HT1080 (cell line): ENCODE measurements around the gene TIMM13. TPM values are rescaled to one million over a fixed set of nuclear protein-coding genes. Genes with fewer than 3 reads are reported as not detected.
A peak's percentile ranks its signal among the peaks of the same experiment; 100 is the strongest.
"Not testable (repeated sequence)": the region's sequence is repeated elsewhere in the genome, so short reads cannot be mapped to it uniquely, and the experiment has no call there.

Experiments
- DNase-seq: peaks from one replicate; pipeline ENCODE4 v3.0.0-alpha.2; 2015; ENCODE audit warnings: low read depth
- total RNA-seq: library from RNA; depleted of rRNA; stranded (reverse); fragments of >200 nt; shearing (Covaris generic); gene quantifications from 2 replicates; pipeline ENCODE4 v1.2.3, GENCODE V29; 2014

Gene TIMM13
- total RNA-seq, 1 experiment from 2014 or later, result 124 TPM

GRCh38 chr19:2432131-2432848, 4.9 kb upstream of the TIMM13 start:
- DNase-seq, result no peak

GRCh38 chr19:2431318-2432055, 4.1 kb upstream of the TIMM13 start:
- no peak for DNase-seq

DNA sequence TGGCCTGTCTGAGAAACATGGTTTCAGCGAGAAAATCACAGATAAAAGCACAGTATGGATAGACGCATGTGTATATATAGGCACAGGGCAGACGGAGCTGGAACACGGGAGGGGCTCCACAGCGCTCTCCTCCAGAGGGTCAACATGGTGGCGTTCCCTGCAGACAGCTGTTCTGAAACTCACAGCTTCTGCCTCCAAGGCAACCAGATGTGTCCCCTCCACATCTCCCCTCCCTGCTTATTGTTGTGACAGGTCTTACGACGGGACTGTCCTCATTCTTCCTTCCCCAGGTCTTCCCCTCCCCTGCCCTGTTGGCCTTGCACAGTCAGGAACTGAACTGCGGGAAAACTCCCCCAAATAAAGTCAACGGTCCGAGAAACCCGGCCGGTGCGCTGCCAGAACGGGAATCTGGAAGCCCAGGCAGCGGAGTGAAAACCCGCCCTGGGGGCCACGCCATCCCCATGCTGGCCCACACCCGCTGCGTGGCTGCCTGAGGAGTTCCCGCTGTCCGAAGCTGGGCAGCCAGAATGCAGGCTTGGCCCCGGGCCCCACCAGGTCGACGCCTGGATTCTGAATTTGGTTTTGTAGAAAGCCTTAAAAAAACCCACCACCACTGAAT, 2.6 kb upstream of the TIMM13 start:
- DNase-seq, result no peak

- DNase-seq, result no peak
Measured at GRCh38 chr19:2428756-2429711, 1.6 kb upstream of the TIMM13 start.

DNA sequence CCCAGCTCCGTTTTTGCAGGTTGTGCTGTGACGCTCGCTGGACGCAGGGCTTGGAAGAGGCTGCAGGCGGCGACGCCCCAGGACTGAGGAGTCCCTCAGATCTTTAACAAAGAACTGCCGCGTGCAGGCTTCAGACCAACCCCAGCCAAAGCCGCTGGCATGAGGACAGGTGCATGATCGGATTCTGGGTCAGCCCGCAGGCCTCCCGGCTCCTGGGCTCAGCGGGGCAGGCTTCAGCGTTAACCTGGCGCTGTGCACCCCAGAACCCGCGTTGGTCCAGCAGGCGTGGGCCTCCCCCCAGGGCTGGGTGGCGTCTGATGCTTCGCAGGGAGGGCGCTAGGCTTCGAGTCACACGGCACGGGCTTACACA, 920 bp upstream of the TIMM13 start:
- DNase-seq, result no peak

DNA sequence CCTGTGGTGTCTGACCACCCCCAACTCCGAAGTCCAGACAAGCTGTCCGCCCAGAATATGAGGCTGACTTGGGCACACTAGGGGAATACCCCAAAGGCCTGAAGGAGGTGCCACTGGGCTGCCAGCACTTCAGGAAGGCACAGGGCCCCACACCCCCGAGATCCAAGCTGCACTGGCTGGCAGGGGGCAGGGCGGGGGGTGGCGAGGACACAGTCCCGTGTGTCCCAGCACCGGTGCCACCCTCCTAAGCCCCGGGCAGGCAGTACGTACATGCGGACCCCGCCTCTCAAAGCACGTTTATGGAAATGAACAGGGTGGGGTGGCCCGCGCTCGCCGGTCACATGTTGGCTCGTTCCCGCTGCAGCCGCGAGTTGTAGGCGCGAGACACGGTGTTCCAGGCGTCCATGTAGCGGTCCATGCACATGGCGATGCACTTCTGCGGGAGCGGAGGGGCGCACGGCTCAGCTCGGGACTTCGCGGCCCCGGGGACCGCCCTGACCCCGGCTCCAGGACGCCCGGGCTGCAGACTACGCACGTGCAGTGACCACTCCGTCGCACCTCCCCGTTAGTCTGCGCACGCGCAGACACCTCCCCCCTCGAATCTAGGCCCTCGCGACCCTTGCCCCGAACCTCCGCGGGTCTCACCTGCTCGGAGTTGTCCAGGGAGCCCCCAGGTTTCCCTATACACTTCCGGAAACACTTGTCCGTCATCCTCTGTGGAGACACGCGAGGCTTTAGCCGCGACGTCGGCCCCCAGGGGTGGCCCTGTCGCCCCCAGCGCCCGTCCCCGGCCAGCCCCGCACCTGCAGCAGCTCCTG, 566 bp downstream of the TIMM13 start:
- peak; percentile 58 for DNase-seq

GRCh38 chr19:2425622-2426581, 1.5 kb downstream of the TIMM13 start:
- DNase-seq, result no peak

- DNase-seq, result no peak
Measured at GRCh38 chr19:2424686-2425621, 2.4 kb downstream of the TIMM13 start.

DNA sequence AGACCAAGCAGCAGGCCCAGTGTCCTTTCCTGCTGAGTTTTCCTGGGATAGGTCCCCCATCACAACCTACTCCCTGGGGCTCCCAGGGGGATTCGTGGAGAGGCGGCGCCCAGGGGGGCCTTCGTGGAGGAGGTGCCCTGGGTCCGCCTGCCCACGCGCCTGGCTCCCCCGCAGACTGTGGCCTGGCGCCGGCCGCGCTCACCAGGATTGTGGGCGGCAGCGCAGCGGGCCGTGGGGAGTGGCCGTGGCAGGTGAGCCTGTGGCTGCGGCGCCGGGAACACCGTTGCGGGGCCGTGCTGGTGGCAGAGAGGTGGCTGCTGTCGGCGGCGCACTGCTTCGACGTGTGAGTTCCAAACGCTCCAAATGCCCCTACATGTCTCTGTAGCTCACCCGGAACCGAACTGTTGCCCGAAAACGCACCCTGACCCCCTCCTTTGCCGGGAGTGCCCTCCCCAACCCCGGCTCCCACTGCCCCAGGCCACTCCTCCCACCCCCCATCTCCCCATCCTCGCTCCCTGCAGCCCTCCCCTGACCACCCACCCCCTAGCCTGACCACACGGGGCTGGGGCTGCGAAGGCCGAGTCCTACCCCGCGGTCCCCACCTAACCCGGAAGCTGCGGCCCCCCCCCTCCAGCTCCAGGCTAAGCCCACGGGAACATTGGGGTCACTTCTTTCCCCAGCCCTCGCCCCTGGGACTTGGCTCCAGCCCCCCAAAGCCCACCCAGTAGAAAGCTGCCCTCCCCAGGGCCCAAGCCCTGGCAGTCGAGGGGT, 3.3 kb downstream of the TIMM13 start:
- DNase-seq, result no peak

GRCh38 chr19:2423071-2423914, 4.1 kb downstream of the TIMM13 start:
- no peak for DNase-seq

GRCh38 chr19:2421581-2422306, 5.6 kb downstream of the TIMM13 start:
- no peak for DNase-seq

DNA sequence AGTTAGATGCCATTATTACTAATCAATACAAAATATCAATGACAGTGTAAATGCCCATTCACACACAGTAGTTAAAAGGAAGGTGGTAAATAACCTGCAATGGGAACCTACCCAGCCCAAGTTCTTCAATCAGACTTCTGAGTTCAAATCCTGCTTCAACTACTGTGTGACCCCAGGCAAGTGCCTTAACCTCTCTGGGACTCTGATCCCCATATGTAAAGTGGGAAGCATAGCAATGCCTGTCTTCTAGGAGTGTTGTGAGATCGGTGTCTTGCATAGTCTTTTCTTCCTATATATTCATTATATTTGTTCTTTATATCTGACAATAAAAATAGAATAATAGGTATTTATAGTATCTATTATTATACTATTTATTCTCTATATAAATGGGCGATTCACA, 6.9 kb downstream of the TIMM13 start:
- DNase-seq, result no peak

DNA sequence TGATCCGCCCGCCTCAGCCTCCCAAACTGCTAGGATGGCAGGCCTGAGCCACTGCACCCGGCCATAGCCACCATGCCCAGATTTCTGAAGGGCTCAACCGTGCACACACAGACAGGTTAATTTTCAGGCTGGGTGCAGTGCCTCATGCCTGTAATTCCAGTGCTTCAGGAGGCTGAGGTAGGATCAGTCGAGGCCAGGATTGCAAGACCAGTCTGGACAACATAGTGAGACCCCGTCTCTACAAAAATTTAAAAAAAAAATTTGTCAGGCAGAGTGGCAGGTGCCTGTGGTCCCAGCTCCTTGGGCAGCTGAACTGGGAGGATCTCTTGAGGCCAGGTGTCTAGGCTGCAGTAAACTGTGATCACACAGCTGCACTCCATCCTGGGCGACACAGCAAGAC, 7.6 kb downstream of the TIMM13 start:
- DNase-seq, result no peak

DNA sequence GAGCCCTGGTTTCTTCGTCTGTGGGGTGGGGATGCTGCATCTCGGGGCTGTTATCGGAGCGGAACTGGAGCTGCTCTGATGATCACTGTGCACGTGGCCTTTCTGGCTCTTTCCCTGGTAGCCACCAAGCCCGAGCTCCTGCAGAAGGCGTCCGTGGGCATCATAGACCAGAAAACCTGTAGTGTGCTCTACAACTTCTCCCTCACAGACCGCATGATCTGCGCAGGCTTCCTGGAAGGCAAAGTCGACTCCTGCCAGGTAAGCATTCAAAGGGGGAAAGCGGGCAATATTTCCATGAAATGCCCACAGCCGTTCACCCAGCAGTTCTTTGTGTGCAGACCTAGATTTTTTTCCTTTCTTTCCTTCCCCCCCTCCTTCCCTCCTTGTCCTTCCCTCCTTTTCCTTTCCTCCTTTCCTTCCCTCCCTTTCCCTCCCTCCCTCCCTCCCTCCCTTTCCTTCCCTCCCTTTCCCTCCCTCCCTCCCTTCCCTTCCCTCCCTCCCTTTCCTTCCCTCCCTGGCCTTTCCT, 9.4 kb downstream of the TIMM13 start:
- no peak for DNase-seq

DNA sequence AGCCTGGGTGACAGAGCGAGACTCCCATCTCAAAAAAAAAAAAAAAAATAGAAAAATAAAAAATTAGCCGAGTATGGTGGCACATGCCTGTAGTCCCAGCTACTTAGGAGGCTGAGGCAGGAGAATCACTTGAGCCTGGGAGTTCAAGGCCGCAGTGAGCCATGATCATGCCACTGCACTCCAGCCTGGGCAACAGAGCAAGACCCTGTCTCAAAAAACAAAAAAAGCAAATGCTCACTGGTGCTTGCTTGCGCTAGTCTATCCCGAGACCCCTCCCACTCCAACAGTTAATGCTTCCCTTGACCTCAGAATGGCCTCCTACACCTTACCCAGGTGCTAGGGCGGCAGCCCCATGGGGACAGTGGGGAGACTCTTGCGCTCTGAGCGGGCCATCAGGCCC, 9.9 kb downstream of the TIMM13 start:
- DNase-seq, result not testable (repeated sequence)
